ENCODE data around the gene ZNF579. TPM values are rescaled to one million over a fixed set of nuclear protein-coding genes. Genes with fewer than 3 reads are reported as not detected.
"Not testable (repeated sequence)": the region's sequence is repeated elsewhere in the genome, so short reads cannot be mapped to it uniquely, and the experiment has no call there.

Gene ZNF579
- total RNA-seq, 1 donor from 2014 or later = 58.0 TPM

DNA sequence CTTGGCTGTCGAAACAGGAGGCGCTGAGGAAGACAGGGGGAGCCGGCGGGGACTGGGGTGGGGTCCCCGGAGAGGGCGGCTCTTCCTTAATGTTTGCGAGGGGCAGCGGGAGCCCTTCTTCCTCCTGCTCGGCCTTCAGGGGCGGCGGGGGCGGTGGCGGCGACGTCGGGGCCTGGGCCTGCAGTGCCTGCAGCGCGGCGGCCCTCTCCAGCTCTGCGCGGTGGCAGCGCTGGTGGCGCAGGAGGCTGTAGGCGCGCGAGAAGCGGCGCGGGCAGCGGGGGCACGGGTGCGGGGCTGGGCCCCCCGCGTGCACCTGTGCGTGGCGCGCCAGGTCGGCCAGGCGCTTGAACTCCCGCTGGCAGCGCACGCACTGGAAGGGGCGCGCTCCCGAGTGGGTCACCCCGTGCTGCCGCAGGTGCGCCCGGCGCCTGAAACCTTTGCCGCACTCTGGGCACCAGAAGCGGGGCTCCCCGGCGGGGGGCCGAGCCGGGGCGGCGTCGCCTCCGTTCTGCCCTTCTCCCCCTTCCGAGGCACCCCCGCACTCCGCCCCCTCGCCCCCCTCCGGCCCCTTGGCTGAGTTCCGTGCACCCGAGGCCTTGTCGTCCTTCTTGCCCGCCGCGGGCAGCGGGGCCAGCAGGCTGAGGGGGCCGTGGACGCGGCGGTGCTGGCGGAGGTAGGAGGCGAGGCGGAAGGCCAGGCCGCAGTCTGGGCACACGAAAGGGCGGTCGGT, 2.5 kb downstream of the ZNF579 start:
- Mint-ChIP-seq H3K9me3 (ENCODE audit: unreplicated experiment) (no peaks in the 10 kb centered on the region), H3K4me3 (ENCODE audit: unreplicated experiment) (no peak overlapping the region), H3K36me3 (ENCODE audit: low read depth, unreplicated experiment) (peaks cover 14% of the 10 kb centered on the region), H3K27me3 (ENCODE audit: low read depth, unreplicated experiment) (no peaks in the 10 kb centered on the region), H3K27ac (ENCODE audit: unreplicated experiment) (no peak overlapping the region), H3K4me1 (ENCODE audit: low read depth, unreplicated experiment) (peaks cover 25% of the 10 kb centered on the region)
- H3K4me1 ChIP-seq (ENCODE audit: insufficient read depth, low read length) = peaks cover 4% of the 10 kb centered on the region
- no peak overlapping the region for H3K4me2 ChIP-seq (ENCODE audit: low read length)
- no peak for DNase-seq (ENCODE audit: low read depth)
- TF ChIP-seq EZH2 (IDR thresholded peaks at IDR 0.05; ENCODE audit: insufficient read depth, low read length) = no peak
- TF ChIP-seq, protein P1, sequence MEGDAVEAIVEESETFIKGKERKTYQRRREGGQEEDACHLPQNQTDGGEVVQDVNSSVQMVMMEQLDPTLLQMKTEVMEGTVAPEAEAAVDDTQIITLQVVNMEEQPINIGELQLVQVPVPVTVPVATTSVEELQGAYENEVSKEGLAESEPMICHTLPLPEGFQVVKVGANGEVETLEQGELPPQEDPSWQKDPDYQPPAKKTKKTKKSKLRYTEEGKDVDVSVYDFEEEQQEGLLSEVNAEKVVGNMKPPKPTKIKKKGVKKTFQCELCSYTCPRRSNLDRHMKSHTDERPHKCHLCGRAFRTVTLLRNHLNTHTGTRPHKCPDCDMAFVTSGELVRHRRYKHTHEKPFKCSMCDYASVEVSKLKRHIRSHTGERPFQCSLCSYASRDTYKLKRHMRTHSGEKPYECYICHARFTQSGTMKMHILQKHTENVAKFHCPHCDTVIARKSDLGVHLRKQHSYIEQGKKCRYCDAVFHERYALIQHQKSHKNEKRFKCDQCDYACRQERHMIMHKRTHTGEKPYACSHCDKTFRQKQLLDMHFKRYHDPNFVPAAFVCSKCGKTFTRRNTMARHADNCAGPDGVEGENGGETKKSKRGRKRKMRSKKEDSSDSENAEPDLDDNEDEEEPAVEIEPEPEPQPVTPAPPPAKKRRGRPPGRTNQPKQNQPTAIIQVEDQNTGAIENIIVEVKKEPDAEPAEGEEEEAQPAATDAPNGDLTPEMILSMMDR (IDR thresholded peaks at IDR 0.05; ENCODE audit: insufficient read depth, low read depth, low read length) = no peak
- no peak for FAIRE-seq
- H3K9me3 ChIP-seq (ENCODE audit: insufficient read depth, low read depth, low read length) = no peaks in the 10 kb centered on the region
- peaks cover 27% of the 10 kb centered on the region for H3K79me2 ChIP-seq (ENCODE audit: insufficient read depth, low read length)
- H2AFZ ChIP-seq (ENCODE audit: low read depth, low read length) = no peak overlapping the region
- no peaks in the 10 kb centered on the region for H3K27me3 ChIP-seq (ENCODE audit: insufficient read depth, low read length)
- peaks cover 12% of the 10 kb centered on the region for H4K20me1 ChIP-seq (ENCODE audit: insufficient read depth, low read length)
- H3K27ac ChIP-seq (ENCODE audit: low read depth, low read length) = no peak overlapping the region
- H3K9ac ChIP-seq (ENCODE audit: low read length) = no peak overlapping the region
- peaks cover 5% of the 10 kb centered on the region for H3K36me3 ChIP-seq (ENCODE audit: insufficient read depth, low read length)
- no peak overlapping the region for H3K4me3 ChIP-seq (ENCODE audit: insufficient read depth, low read depth, low read length)

DNA sequence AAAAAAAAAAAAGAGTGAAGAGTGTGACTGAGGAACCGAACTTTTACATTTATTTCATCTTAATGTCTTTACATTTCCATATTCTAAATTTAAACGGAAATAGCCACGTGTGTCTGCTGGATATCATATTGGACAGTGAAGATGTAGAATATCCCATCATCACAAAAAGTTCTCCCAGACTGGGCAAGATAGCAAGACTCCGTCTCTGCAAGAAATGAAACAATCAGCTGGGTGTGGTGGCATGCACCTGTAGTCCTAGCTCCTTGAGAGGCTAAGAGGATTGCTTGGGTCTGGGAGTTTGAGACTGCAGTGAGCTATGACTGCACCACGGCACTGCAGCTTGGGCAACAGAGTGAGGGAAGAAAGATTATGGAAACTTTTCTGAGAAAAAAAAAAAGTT, 3.9 kb downstream of the ZNF579 start:
- Mint-ChIP-seq H3K4me3 (ENCODE audit: unreplicated experiment) (peak overlapping the region; percentile 70), H3K27me3 (ENCODE audit: low read depth, unreplicated experiment) (no peaks in the 10 kb centered on the region), H3K9me3 (ENCODE audit: unreplicated experiment) (no peaks in the 10 kb centered on the region), H3K4me1 (ENCODE audit: low read depth, unreplicated experiment) (peaks cover 20% of the 10 kb centered on the region), H3K27ac (ENCODE audit: unreplicated experiment) (peak overlapping the region; percentile 78), H3K36me3 (ENCODE audit: low read depth, unreplicated experiment) (peaks cover 14% of the 10 kb centered on the region)
- no peak for FAIRE-seq
- H3K79me2 ChIP-seq (ENCODE audit: insufficient read depth, low read length) = peaks cover 27% of the 10 kb centered on the region
- H3K27ac ChIP-seq (ENCODE audit: low read depth, low read length) = no peak overlapping the region
- H4K20me1 ChIP-seq (ENCODE audit: insufficient read depth, low read length) = peaks cover 12% of the 10 kb centered on the region
- no peaks in the 10 kb centered on the region for H3K27me3 ChIP-seq (ENCODE audit: insufficient read depth, low read length)
- TF ChIP-seq EZH2 (IDR thresholded peaks at IDR 0.05; ENCODE audit: insufficient read depth, low read length) = no peak
- TF ChIP-seq, protein P1 (IDR thresholded peaks at IDR 0.05; ENCODE audit: insufficient read depth, low read depth, low read length) = no peak
- peaks cover 5% of the 10 kb centered on the region for H3K36me3 ChIP-seq (ENCODE audit: insufficient read depth, low read length)
- peaks cover 4% of the 10 kb centered on the region for H3K4me1 ChIP-seq (ENCODE audit: insufficient read depth, low read length)
- no peaks in the 10 kb centered on the region for H3K9me3 ChIP-seq (ENCODE audit: insufficient read depth, low read depth, low read length)
- no peak overlapping the region for H2AFZ ChIP-seq (ENCODE audit: low read depth, low read length)
- DNase-seq (ENCODE audit: low read depth) = no peak
- no peak overlapping the region for H3K4me3 ChIP-seq (ENCODE audit: insufficient read depth, low read depth, low read length)
- no peak overlapping the region for H3K4me2 ChIP-seq (ENCODE audit: low read length)
- H3K9ac ChIP-seq (ENCODE audit: low read length) = no peak overlapping the region

DNA sequence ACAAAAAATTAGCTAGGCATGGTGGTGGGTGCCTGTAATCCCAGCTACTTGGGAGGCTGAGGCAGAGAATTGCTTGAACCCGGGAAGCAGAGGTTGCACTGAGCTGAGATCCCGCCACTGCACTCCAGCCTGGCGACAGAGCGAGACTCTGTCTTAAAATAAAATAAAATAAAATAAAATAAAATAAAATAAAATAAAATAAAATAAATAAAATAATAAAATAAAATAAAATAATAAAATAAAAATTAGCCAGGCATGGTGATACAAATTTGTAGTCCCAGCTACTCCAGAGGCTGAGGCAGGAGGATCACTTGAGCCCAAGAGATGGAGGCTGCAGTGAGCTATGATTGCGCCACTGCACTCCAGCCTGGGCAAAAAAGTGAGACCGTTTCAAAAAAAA, 6.7 kb downstream of the ZNF579 start:
- not testable (repeated sequence) for H3K9me3 ChIP-seq (ENCODE audit: insufficient read depth, low read depth, low read length); DNase-seq (ENCODE audit: low read depth); H4K20me1 ChIP-seq (ENCODE audit: insufficient read depth, low read length); H3K36me3 ChIP-seq (ENCODE audit: insufficient read depth, low read length); H3K27ac Mint-ChIP-seq (ENCODE audit: unreplicated experiment); H3K27me3 Mint-ChIP-seq (ENCODE audit: low read depth, unreplicated experiment); H3K9me3 Mint-ChIP-seq (ENCODE audit: unreplicated experiment); H3K4me2 ChIP-seq (ENCODE audit: low read length); H2AFZ ChIP-seq (ENCODE audit: low read depth, low read length); H3K4me3 ChIP-seq (ENCODE audit: insufficient read depth, low read depth, low read length); H3K79me2 ChIP-seq (ENCODE audit: insufficient read depth, low read length); H3K9ac ChIP-seq (ENCODE audit: low read length); H3K4me3 Mint-ChIP-seq (ENCODE audit: unreplicated experiment); H3K27ac ChIP-seq (ENCODE audit: low read depth, low read length); H3K4me1 ChIP-seq (ENCODE audit: insufficient read depth, low read length); FAIRE-seq; H3K27me3 ChIP-seq (ENCODE audit: insufficient read depth, low read length); H3K4me1 Mint-ChIP-seq (ENCODE audit: low read depth, unreplicated experiment)
- H3K36me3 Mint-ChIP-seq (ENCODE audit: low read depth, unreplicated experiment) = peaks cover 10% of the 10 kb centered on the region

DNA sequence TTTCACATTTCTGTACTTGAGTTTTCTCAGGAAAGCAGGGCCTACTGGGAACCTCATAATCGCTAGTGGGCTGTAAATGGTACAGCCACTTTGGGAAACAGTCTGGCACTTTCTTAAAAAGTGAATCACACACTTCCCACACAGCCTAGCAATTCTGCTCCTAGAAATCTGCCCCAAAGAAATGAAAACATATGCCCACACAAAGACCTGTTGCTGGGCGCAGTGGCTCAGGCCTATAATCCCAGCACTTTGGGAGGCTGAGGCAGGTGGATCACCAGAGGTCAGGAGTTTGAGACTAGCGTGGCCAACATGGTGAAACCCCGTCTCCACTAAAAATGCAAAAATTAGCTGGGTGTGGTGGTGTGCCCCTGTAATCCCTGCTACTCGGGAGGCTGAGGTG, 11.2 kb downstream of the ZNF579 start:
- H3K4me3 ChIP-seq (ENCODE audit: insufficient read depth, low read depth, low read length); FAIRE-seq; H3K4me1 Mint-ChIP-seq (ENCODE audit: low read depth, unreplicated experiment): not testable (repeated sequence)

More for the DNA sequence above, 11.2 kb downstream of the ZNF579 start:
- not testable (repeated sequence) for H3K27ac Mint-ChIP-seq (ENCODE audit: unreplicated experiment); H3K9me3 ChIP-seq (ENCODE audit: insufficient read depth, low read depth, low read length); DNase-seq (ENCODE audit: low read depth); H3K36me3 ChIP-seq (ENCODE audit: insufficient read depth, low read length); H4K20me1 ChIP-seq (ENCODE audit: insufficient read depth, low read length); H3K4me3 Mint-ChIP-seq (ENCODE audit: unreplicated experiment); H3K9ac ChIP-seq (ENCODE audit: low read length); H3K27me3 ChIP-seq (ENCODE audit: insufficient read depth, low read length); H2AFZ ChIP-seq (ENCODE audit: low read depth, low read length); H3K36me3 Mint-ChIP-seq (ENCODE audit: low read depth, unreplicated experiment); H3K4me1 ChIP-seq (ENCODE audit: insufficient read depth, low read length); H3K27ac ChIP-seq (ENCODE audit: low read depth, low read length); H3K4me2 ChIP-seq (ENCODE audit: low read length); H3K79me2 ChIP-seq (ENCODE audit: insufficient read depth, low read length); H3K27me3 Mint-ChIP-seq (ENCODE audit: low read depth, unreplicated experiment); H3K9me3 Mint-ChIP-seq (ENCODE audit: unreplicated experiment)

All from astrocyte (in vitro differentiated cells and primary cell).